HG03060 (cell line): ENCODE measurements around the gene GABRG3.

Experiments
- ATAC-seq: cut with Tn5 transposase; IDR thresholded peaks from one replicate; pipeline ENCODE4 v1.9.1; 2021; ENCODE audit warnings: low read depth, moderate number of reproducible peaks; ENCODE audit not compliant: unreplicated experiment

The GABRG3 gene

GRCh38 chr15:27234593-27234992 lies 263.6 kb downstream of the GABRG3 start:
- no peak for ATAC-seq

GRCh38 chr15:27235161-27235560 lies 264.2 kb downstream of the GABRG3 start:
- ATAC-seq = no peak

- no peak for ATAC-seq
These were observed 264.7 kb downstream of the GABRG3 start for GRCh38 chr15:27235681-27236080.

- ATAC-seq = no peak
These were observed 266.4 kb downstream of the GABRG3 start for GRCh38 chr15:27237319-27237939.

GRCh38 chr15:27238209-27238608 lies 267.2 kb downstream of the GABRG3 start:
- ATAC-seq = no peak

GRCh38 chr15:27238707-27239423 lies 267.9 kb downstream of the GABRG3 start:
- ATAC-seq = no peak

- no peak for ATAC-seq
These were observed 271.0 kb downstream of the GABRG3 start for GRCh38 chr15:27241943-27242342.

- ATAC-seq = no peak
These were observed 273.1 kb downstream of the GABRG3 start for GRCh38 chr15:27244047-27244446.

- ATAC-seq = no peak
These were observed 277.3 kb downstream of the GABRG3 start for GRCh38 chr15:27248251-27248650.

GRCh38 chr15:27249046-27249759 lies 278.2 kb downstream of the GABRG3 start:
- no peak for ATAC-seq

GRCh38 chr15:27249760-27250109 lies 278.8 kb downstream of the GABRG3 start:
- no peak for ATAC-seq

GRCh38 chr15:27250223-27250622 lies 279.2 kb downstream of the GABRG3 start:
- ATAC-seq = no peak

GRCh38 chr15:27254055-27254454 lies 283.1 kb downstream of the GABRG3 start:
- no peak for ATAC-seq

GRCh38 chr15:27254801-27255200 lies 283.8 kb downstream of the GABRG3 start:
- ATAC-seq = no peak

GRCh38 chr15:27256446-27256845 lies 285.5 kb downstream of the GABRG3 start:
- no peak for ATAC-seq

GRCh38 chr15:27258287-27258686 lies 287.3 kb downstream of the GABRG3 start:
- no peak for ATAC-seq

- no peak for ATAC-seq
These were observed 289.5 kb downstream of the GABRG3 start for GRCh38 chr15:27260523-27260922.

- ATAC-seq = no peak
These were observed 297.9 kb downstream of the GABRG3 start for GRCh38 chr15:27268923-27269322.

- ATAC-seq = no peak
These were observed 300.3 kb downstream of the GABRG3 start for GRCh38 chr15:27271258-27271657.

GRCh38 chr15:27272427-27272826 lies 301.4 kb downstream of the GABRG3 start:
- ATAC-seq = no peak

- ATAC-seq = no peak
These were observed 302.5 kb downstream of the GABRG3 start for GRCh38 chr15:27273506-27273905.

GRCh38 chr15:27278761-27279160 lies 307.8 kb downstream of the GABRG3 start:
- no peak for ATAC-seq
